T1000 (cell line): ENCODE data around the gene IFT172.
A peak's percentile ranks its signal among the peaks of the same experiment; 100 is the strongest.
"Not testable (repeated sequence)": the region's sequence is repeated elsewhere in the genome, so short reads cannot be mapped to it uniquely, and the experiment has no call there.

Source experiments
- DNase-seq: peaks from one replicate; lab custom pipeline; 2025; ENCODE audit warnings: mixed read lengths; lab: John Stamatoyannopoulos, UW

Gene IFT172

DNA sequence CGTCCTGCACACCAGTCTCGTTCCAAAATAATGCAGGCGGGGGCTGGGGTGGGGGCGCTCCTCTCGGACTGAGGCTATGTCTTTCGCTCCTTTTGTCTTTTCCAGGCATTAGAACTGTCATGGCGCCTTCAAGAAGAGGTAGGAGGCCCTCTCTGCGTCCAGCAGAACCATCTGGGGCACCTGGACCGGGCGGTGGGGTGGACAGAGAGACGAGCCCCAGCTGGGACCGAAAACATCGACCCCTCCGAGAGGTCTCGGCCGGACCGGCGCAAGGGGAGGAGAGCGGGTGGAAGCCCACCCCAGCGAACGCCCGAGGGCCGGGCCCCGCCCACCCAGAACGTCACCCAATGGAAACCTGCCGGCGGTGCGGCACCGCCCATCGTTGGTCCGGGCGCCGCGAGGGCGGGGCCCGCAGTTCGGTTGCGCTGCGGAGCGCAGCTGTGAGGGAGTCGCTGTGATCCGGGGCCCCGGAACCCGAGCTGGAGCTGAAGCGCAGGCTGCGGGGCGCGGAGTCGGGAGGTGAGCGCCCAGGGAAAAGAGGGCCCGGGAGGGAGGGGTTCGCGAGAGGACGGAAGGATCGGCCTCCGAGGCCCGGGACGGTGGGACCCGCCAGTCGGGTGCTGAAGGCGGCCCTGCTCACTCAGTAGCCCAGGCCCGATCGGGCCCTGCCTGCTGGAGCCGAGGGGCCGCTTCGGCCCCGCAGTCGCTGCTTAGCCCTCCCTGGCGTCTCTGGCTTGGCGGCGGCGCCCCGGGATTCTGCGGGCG lies 61.1 kb downstream of the IFT172 start, which contains the start of gene NRBP1:
Gene NRBP1, plus strand, starts transcription at position 419 of the 765 bp plus-strand sequence. CDS start 4,643 bp downstream, outside the sequence.
- DNase-seq, result peak; percentile 77

DNA sequence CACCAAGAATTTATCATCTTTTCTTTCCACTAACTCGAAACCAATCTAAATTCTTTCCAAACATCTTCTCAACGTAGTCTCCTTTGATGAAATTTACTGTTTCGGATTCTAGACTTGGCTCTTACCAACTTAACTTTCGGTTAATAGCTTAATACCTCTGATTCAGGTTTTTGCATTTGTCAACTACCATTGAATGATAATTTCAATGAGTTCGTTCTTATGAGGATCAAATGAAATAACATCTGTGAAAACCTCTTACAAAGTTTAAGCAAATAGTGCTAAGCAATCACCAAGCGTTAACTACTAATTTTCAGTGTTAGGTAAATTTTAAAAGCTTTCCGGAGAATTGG lies 61.7 kb downstream of the IFT172 start:
- DNase-seq, result no peak

DNA sequence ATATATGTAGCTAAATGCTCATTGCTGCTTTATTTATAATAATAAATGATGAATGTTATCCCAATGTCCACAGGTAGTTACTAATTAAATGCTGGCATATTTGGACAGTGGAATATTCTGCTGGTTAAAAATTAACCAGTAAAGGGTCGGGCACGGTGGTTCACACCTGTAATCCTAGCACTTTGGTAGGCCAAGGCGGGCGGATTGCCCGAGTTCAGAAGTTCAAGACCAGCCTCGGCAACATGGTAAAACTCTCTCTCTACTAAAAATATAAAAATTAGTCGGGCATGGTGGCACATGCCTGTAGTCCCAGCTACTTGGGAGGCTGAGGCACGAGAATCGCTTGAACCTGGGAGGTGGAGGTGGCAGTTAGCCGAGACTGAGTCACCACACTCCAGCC lies 64.5 kb downstream of the IFT172 start:
- DNase-seq, result not testable (repeated sequence)

DNA sequence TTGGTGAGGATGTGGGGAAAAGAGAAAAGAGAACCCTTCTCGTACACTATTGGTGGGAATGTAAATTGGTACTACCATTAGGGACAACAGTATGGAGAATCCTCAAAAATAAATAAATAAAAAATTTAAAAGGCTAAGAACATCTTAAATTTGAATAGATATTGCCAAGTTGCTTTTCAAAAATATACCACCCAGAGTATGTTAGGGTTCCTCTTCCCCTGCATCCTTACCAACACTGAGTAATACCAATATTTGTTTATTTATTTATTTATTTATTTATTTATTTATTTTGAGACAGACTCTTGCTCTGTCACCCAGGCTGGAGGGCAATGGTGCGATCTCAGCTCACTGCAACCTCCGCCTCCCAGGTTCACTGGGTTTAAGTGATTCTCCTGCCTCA lies 66.6 kb downstream of the IFT172 start:
- no peak for DNase-seq

DNA sequence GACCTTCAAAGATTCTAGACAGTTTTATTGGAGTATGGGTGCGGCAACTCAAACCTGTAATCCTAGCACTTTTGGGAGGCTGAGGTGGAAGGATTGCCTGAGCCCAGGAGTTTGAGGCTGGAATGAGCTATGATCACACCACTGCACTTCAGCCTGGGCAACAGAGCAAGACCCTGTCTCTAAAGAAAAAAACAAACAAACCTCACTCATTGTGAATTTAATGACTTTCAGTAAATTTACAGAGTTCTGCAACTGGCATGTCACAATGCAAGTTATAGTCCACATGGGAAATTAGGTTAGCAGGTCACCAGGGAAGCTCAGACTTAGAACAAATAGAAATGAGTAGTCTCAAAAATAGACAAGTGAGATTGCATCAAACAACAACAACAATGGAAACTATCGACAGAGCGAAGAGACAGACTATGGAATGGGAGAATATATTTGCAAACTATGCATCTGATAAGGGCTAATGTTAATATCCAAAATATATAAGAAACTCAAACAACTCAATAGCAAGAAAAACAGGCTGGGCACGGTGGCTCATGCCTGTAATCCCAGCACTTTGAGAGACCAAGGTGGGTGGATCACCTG lies 67.8 kb downstream of the IFT172 start:
- no peak for DNase-seq

DNA sequence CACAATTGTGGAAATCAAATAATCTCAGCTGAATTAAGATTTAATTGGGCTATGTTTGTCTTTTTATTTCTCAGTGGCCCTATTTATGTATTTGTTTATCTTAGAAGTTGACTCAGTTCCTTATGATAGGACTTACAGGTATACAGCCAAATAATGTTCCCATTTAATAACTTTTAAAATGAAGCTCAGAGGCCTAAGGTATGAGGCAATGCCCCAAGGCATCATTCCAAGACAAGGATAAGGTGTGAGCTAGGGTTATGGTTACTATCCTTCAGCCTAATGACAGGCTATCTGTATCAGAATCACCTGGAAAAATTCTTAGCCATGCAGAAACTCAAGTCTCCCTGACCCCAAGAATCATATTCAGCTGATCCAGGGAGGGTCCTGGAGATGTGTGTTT lies 68.5 kb downstream of the IFT172 start:
- no peak for DNase-seq

DNA sequence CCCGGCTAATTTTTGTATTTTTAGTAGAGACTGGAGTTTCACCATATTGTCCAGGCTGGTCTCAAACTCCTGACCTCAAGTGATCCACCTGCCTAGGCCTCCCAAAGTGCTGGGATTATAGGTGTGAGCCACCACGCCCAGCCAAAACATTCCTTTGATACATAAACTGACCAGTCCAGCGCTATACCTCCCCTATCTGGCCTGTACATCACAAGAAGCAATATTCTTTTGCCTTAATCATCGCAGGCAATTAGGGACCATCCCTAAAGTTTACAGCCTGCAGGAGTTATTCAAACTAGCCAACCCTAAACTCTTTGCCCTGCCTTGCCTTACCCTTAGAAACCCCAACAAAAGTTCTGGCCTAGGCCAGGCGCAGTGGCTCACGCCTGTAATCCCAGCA lies 73.4 kb downstream of the IFT172 start:
- no peak for DNase-seq

DNA sequence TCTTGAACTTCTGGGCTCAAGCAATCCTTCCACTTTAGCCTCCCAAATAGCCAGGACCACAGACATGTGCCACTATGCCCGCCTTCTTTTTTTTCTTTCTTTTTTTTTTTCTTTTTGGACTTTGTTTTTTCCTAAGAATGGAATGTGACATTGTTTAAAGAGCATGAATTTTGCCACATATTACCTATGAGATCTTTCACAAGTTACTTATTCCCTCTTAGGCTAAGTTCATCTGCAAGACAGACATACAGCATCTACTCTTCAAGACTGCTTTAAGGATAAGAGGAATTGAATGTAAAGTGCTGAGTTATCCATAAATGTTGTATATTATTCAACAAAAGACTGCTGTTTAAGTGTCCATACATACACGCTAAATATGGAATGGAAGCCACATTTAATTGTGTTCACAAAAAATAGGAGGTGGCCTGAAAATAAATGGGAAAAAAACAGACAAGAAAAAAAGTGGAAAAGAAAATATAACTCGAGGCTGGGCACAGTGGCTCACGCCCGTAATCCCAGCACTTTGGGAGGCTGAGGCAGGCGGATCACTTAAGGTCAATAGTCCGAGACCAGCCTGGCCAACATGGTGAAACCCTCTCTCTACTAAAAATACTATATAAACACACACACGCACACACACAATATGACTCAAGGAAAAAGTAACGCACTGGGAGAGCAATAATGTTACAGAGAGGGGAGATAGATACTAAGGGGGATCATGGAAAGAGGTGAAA lies 77.0 kb downstream of the IFT172 start:
- no peak for DNase-seq

DNA sequence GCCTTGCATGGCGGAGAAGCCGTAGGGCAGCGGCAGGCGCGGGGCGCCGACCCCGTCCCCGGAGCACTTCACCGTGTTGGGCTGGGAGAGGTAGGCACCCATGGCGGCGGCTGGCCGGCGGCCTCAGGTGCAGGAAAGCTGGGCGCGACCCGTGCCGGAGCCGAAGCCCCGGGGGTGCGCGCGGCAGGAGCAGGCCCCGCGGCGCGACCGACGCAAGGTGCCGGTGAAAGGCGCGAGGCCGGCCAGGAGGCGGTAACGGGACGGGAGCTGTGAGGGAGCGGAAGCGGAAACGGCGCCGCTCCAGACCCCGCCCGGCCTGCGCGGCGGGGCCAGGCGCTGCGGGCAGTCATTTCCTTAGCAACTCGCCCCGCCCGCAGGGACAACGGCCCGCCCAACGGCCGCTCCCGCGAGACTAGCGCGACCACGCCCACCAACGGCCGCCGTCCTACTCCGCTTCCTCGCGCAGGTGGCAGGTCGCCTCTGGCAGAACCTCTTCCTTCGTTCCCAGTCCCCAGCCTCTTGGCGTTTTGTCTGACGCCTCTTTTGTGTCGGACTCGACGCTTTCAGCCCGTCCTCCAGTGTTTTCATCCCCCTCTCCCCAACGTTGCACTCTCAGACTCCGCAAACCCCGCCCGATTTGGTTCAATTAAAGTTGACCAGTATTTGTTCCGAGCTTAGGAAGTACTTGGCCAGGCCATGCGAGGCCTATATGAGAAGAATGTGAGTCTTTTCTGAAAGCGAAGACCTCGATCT lies 80.0 kb downstream of the IFT172 start, which contains the start of gene PPM1G:
Gene PPM1G, minus strand, starts transcription at position 271 of the 753 bp plus-strand sequence. Its CDS starts 169 bp downstream, at position 102.
- DNase-seq, result peak; percentile 88

DNA sequence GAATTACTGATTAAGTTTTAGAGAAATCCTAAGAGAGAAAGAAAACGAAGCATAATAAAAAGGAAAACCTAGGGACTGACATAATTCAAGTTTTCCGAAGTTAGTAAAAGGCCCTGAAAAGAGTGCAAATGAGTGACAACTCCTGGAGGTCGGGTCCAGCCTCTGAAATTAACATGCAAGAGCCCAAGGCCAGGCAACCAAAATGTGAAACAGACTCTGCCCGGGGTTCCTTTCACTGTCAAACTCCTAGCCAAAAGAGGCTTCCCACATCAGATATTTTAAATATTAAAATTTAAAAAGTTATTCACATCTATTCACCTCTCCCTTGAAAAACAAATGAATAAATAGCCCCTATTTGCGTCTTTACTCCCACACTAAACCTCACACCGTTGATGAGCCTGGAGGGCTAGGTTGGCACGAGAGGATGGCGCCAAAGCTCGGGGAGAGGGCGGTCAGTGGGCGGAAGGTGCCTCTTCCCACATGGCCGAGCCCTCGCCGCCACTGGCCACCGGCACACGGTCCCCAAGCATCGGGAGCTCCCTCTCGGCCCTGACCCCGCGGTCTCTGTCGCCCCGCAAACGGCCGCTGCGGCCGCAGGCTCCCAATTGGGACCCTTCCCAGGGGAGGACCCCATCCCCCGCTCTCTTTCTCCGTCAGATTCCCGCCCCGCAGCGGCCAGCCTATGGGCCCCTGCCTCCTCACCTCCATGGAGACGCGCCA lies 80.8 kb downstream of the IFT172 start:
- no peak for DNase-seq

DNA sequence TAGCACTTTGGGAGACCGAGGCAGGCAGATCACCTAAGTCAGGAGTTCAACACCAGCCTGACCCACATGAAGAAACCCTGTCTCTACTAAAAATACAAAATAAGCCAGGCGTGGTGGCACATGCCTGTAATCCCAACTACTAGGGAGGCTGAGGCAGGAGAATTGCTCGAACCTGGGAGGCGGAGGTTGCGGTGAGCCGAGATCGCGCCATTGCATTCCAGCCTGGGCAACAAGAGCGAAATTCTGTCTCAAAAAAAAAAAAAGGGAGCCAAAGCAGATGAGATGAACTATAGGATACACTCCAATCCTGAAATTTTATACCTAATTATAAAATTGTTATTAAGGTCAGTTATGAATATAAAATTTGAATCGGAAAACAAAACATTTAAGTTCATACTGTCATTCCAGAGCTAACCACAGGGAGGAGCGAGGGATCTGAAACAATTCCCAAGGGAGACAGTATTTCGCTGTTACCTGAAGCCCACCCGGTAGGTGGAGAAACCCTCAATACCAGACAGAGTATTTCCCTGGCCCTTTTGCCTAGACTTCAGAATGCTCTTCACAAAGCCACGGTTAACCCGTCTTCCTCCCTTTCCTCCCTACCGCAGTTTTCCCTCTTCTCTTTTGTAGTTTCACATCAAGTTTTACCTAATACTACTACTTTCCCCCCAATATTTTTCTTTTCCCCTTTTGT lies 81.6 kb downstream of the IFT172 start:
- DNase-seq, result no peak

DNA sequence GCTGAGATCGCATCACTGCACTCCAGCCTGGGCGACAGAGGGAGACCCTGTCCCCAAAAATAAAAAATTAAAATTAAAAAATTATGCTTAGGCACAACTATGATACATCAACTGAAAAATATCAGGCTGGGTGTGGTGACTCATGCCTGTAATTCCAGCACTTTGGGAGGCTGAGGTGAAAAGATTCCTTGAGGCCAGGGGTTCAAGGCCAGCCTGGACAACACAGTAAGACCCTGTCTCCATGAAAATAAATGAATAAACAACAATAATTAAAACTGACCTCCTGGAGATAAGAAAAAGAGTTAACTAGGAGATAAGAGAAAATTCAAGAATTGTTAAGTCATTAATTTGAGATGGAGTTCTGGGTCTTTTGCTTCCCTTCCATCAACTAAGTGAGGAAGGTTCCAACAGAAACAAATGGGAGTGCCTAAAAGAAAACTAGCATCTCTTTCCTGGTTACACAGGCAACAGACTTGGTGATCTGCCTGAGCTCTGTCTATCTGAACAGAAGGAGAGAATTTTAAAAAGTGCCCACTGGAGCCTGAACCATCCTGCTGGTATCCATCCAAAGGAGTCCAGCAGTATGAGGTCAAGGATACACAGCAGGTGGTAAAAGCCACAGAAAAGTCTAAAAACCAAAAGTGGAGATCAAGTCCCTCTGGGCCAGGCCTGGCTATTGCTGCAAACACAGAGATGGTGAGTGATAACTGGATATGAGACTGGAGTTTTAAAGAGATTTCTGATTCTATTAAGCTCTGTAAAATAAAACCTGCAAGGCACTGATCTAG lies 89.0 kb downstream of the IFT172 start:
- DNase-seq, result no peak

DNA sequence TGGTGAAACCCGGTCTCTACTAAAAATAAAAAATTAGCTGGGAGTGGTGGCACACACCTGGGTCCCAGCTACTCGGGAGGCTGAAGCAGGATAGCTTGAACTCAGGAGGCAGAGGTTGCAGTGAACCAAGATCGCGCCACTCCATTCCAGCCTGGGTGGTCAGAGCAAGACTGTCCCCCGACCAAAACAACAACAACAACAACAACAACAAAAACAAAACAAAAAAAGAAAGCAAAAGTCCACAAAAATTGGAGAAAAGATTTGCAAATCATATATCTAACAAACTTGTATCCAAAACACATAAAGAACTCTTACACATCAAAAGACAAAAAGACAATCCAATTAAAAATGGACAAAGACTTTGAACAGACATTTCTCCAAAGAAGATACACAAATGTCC lies 90.6 kb downstream of the IFT172 start:
- no peak for DNase-seq
